GM18873 (cell line): ENCODE data around the gene ZBTB44.
"Not testable (repeated sequence)": the region's sequence is repeated elsewhere in the genome, so short reads cannot be mapped to it uniquely, and the experiment has no call there.

Experiments used
- ATAC-seq: cut with Tn5 transposase; IDR thresholded peaks from one replicate; pipeline ENCODE4 v1.9.1; 2021; ENCODE audit warnings: mild to moderate bottlenecking, moderate library complexity, moderate number of reproducible peaks; ENCODE audit not compliant: unreplicated experiment, low FRiP score

Gene ZBTB44, protein sequence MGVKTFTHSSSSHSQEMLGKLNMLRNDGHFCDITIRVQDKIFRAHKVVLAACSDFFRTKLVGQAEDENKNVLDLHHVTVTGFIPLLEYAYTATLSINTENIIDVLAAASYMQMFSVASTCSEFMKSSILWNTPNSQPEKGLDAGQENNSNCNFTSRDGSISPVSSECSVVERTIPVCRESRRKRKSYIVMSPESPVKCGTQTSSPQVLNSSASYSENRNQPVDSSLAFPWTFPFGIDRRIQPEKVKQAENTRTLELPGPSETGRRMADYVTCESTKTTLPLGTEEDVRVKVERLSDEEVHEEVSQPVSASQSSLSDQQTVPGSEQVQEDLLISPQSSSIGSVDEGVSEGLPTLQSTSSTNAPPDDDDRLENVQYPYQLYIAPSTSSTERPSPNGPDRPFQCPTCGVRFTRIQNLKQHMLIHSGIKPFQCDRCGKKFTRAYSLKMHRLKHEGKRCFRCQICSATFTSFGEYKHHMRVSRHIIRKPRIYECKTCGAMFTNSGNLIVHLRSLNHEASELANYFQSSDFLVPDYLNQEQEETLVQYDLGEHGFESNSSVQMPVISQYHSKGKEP

DNA sequence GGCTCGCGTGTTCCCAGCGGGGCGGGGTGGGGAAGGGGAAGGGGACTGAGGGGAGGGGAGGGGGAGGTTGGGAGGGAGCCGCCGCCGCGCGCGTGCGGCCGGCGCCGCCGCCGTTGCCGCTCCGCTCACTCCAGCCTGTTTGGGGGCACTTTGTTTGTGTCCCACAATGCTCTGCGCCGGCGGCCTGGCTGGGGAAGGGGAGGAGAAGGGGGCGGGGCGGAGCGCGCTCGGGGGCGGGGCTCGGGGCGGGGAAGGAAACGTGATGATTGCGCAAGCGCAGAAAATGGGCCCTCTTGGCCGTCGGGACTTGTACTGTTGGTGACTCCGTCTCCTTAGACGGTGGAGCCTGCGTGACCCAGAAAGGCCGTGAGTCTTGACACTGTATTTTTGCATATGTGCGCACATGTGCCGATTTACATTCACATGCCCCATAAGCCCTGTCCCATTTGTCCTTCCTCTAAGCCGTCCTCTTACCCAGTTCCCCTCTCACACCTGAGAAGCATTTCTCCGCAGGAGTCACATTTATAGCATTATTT is at the start of gene ZBTB44:
Gene ZBTB44 (minus strand): TSS at position 168 of the 536 bp plus-strand sequence. CDS start 53,044 bp downstream, outside the sequence.
- ATAC-seq, result peak; percentile 55

DNA sequence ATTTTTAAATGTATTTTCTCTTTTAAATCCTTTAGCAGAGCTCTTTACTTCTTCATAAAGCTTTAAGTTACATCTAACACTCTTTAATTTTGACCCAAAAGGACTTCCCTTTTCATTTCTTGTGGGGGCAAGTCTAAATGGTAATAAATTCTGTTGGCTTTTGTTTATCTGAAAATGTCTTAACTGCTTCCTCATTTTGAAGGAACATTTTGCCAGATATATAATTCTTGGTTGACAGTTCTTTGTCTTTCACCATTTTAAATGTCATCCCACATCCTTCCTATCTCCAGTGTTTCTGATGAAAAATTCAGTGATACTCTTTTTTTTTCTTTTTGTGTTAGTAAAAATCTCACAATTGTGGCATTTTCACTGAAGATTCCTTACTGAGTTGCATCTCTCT is 44.7 kb upstream of the ZBTB44 start:
- ATAC-seq, result no peak

DNA sequence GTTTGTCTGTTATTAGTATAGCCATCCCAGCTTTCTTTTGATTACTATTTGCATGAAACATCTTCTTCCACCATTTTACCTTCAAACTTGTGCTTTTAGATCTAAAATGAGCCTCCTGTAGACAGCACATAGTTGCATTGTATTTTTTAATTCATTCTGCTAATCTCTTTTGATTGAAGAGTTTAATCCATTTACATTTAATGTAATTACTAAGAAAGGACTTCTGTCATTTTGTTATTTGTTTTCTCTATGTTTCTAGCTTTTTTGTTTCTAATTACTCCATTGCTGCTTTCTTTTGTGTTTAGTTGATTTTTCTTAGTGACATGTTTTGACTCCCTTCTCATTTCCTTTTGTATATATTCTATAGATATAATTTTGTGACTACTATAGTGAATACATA is 43.7 kb upstream of the ZBTB44 start:
- ATAC-seq, result no peak

DNA sequence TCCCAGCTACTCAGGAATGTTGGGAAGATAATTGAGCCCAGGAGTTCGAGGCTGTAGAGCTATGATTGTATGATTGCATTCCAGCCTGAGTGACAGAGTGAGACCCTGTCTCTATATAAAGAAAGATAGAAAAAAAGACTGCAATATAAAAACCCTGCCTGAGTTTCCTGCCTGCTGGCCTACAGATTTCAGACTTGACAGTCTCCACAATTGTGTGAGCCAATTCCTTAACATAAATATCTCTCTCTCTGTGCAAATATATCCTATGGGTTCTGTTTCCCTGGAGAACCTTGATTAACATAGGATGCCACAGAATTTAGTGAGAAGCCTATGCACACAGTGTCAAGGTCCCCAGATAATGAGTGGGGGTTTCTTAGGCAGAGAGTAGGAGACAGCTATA is 32.5 kb upstream of the ZBTB44 start:
- ATAC-seq, result no peak

DNA sequence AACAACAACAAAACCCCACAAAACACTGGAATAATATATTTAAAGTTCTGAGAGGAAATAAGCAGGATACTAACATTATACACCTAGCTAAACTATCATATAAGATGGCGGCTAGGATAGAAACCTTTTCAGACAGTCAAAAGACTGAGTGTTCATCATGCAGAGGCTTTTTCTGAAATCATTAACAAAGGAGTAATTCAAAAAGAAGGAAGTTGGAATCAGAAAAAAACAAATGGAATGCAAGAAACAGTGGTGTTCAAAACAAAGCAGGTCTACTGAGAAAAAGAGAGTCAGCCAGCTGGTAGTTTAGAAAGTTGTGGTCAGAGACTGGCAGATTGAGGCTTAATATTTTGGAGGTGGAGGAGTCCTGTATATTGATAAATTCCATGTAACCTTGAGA is 30.1 kb upstream of the ZBTB44 start:
- ATAC-seq, result no peak

DNA sequence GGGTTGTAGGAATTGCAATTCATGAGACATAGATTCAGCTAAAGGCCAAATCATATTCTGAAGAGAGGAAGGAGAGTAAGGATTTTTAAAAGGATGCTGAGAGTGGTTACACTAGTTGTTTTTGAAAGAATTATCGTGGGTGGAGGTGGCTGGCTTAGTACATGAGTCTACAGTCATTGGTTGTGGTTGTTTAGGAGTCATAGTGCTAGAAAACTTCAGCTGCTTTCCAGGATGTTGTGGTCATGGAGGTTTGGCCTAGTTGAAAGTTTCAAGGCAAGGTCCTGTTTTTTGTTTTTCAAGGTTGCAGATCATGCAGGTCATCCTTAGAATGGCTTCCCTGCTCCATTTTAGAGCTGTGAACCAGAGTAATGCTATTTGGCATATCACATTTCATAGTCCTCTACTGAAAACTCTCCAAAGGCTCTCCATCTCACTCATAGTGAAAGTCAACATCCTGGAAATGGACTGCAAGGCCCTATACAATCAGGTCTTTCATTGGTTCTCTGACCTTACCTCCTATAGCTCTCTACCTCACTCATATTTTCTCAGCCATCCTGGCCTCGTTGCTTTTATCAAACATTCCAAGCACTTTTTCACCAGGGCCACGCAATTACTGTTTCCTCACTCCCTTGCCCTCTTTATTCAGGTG is 26.1 kb upstream of the ZBTB44 start:
- ATAC-seq, result no peak

DNA sequence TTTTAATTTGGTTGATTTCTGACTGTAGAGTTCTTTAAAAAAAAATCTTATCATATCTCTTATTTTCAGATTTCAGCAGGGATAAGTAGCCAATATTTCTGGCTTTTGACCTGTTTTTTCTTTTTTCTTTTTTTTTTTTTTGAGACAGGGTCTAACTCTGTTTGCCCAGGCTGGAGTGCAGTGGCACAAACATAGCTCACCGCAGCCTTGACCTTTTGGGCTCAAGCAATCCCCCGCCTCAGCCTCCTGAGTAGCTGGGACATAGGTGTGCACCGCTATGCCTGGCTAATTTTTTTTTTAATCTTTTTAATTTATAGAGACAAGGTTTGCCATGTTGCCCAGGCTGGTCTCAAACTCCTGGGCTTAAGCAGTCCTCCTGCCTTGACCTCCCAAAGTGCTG is 23.9 kb upstream of the ZBTB44 start:
- no peak for ATAC-seq

DNA sequence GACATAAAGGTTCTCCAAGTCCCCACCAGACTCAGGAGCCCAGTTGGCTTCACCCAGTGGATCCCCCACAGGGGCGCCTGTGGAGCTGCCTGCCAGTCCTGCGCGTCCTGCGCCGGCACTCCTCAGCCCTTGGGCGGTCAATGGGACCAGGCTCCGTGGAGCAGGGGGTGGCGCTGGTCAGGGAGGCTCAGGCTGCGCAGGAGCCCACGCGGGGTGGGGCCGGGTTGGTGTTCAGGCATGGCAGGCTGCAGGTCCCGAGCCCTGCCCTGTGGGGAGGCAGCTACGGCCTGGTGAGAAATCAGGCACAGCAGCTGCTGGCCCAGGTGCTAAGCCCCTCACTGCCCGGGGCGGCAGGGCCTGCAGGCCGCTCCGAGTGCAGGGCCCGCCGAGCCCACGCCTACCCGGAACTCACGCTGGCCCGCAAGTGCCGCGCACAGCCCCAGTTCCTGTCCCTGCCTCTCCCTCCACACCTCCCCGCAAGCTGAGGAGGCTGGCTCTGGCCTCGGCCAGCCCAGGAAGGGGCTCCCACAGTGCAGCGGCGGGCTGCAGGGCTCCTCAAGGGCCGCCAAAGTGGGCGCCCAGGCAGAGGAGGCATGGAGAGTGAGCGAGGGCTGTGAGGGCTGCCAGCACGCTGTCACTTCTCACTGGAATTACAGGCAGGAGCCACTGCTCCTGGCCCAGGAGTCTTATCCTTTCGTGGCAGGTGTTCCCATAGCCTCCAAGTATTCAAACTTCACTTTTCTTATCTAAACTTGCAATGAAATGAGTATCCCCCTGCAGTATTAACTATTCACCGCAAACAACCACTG is 22.8 kb upstream of the ZBTB44 start:
- ATAC-seq, result no peak

DNA sequence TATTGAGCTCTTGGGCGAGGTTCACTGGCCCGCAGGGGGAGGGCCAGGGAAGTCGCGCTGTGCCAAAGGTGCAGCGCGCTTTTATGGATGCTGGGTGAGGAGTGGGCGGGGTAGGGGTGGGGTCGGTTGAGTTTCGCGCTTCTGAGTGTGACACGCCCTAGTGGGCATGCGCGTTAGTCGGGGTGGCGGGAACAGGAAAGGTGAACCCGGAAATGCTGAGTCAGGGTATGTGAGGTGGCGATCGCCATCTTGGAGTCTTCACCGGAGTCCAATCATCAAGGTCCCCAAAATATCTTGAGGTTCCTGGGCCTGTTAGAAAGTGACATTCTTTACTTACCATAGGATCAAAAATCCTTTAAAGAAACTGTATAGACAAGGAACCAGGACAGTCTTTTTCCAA is 16.7 kb upstream of the ZBTB44 start:
- not testable (repeated sequence) for ATAC-seq

DNA sequence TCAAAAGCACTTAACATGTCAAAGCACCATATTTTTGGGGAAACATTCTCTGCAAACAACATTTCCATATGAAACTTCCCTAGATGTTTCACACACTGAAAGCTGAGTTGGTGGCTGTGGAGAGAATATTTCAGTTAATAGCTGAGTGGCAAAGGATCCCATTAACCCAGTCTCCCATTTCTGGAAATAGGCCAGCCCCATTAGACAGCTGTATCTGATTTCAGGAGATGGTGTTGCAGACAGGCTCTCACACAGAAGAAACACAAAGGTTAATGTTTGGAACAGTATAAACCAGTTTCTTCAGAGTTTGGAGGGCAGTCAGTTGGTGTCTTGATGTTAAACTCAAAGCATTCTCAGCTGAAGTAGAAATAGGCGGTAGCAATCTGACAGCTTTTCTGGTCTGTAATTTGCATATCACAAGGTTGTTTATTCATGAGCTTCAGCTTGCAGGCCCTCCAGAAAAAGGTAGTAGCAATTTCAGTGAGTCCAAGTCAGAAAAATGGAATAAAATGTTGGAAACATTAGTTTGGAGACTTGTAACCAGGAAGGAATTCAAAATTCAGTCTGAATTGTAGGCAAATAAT is 15.5 kb upstream of the ZBTB44 start:
- no peak for ATAC-seq

DNA sequence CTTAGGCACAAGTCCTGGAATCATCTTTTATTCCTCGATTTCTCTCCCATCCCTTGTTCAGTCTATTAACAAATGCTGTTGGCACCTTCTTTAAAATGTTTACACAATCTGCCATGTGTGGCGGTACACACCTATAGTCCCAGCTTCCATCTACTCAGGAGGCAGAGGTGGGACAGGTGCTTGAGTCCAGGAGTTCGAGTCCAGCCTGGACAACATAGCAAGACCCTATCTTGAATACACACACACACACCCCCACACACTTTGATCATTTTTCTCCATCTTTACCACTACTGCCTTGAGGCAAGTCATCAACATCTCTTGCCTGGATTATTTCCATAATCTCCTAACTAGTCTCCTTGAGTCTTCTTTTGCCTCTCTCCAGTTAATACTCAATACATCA is 13.7 kb upstream of the ZBTB44 start:
- ATAC-seq, result no peak

DNA sequence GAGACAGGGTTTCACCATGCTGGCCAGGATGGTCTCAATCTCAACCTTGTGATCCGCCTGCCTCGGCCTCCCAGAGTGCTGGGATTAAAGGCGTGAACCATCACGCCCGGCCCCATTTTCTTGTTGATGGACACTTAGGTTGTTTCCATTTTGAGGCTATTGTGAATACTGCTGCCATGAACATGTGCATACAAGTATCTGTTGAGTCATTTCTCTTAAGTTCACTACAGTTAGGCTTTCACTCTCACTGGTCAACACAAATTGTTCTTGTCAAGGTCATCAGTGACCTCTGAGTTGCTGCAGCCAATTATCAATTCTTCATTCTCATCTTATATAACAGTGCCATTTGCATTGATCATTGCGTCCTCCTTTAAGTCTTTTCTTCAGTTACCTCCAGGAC is 13.0 kb upstream of the ZBTB44 start:
- ATAC-seq, result no peak

DNA sequence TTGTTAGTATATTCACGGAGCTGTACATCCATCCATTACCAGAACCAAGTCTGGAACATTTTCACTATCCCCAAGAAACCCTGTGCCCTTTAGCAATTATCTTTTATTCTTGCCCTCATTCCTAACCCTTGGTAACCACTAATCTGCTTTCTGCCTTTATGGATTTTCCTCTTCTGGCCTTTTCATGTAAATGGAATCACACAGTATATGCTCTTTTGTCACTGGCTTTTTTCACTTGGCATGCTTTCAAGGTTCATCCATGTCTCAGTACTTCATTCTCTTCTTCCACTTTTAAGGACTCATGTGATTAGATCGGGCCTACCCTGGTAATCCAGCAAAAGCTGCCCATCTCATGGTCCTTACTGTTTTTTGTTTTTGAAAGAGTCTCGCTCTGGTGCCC is 11.0 kb upstream of the ZBTB44 start:
- ATAC-seq, result no peak

DNA sequence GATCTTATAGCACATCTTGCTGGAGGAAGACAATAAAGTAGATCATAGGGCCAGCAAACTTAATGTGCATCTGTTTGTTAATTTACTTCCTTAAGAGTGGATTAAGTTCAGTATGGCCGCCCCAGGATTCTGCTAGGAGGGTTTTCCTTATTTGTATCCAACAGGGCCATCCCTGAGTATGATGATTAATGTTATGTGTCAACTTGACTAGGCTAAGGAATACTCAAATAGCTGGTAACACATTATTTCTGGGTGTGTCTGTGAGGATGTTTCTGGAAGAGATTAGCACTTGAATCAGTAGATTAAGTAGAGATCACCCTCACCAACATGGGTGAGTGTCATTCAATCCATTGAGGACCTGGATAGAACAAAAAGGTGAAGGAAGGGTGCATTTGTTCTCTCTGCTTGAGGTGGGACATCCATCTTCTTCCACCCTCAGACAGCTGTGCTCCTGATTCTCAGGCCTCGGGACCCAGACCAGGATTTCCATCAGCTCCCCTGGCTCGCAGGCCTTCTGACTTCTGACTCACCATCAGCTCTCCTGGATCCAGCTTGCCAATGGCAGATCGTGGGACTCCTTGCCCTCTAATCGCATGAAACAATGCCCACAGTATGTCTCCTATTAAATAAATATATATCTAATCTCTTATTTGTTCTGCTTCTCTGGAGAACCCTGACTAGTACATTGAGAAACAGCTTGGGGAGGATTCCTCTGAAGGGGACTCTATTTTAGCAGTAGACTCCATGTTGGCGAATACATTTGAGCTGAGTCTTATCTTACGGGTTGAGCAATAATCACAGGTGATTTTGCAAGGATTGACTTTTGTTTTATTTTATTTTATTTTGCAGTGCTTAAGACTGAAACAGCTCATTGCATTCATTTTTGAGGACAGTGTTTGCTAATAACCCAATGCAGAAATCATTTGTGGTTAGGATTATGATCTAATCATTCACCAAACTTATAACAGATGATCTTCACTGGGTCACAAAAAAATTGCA is 9.0 kb upstream of the ZBTB44 start:
- no peak for ATAC-seq

DNA sequence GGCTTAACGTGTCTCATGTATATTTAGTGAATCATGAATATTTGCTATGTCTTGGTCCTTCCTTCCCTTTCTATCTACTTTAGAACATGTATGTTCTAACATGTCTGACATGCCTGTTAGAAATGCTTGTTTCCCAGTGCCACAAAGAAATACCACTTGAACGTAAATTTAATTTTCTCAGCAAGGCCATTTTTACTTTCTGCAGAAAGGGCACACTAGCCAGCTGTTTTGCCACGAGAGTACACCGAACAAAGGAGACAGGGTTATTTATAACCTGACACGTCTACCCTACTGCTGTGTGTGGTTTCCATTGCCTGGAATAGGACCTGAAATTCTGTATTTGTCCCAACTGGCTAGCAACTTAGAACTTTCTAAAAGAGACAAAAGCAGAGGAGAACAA is 7.4 kb upstream of the ZBTB44 start:
- no peak for ATAC-seq

DNA sequence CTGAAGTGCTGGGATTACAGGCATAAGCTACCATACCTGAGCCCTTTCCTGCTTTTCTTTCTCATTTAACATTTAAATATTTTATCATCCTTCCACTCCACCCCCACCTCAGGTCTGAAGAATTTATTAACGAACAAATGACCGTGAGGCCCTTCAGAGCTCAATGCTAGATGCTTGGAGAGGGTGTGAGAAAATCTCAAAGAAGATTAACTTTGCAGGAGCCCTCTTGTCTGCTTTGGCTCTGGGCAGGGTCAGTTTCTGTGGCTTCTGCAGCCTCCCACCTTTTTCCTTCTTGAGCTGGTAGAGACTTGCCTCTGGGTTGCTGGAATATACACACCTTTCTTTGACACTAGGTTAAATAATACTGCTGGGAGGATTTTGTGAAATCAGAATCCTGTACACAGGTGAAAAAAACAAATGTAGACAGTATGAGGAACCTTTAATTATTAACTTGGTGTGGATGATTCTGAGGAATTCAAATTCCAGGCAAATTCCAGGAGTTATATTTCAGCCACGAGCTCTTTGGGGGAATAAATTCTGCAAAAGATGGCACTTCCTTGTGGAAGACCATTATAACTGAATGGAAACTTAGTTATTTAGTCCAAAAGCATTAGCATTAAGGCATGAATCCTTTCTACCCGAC is 3.4 kb upstream of the ZBTB44 start:
- no peak for ATAC-seq

DNA sequence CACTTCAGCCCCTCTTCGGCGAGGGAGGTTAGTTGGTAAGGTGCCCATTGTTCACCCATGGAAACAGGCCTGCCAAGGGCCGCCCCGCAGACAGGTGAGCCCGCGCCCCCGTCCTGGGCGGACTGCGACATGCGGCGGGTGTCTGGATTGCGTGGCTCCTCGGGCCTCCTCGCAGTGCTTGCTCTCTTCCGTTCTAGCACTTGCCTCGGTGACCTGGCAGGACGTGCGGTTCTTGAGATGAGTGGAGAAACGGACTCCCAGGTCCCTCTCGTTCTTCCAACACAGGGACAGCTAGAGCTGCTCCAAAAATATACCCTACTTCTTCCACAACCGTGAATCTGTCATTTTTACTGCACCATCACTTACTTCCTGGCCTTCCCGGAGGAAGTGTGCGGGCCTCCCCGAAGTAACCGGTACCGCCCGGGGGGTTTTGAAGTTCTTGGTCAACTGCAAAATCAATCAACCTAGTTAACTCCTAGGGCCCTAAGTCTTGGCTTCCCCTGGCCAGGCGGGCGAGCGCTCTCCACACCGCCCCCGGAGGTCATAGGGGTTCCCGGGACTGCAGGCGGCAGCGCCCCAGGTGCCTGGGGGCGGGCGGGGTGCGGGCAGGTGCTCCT is 745 bp upstream of the ZBTB44 start:
- ATAC-seq, result peak; percentile 36

DNA sequence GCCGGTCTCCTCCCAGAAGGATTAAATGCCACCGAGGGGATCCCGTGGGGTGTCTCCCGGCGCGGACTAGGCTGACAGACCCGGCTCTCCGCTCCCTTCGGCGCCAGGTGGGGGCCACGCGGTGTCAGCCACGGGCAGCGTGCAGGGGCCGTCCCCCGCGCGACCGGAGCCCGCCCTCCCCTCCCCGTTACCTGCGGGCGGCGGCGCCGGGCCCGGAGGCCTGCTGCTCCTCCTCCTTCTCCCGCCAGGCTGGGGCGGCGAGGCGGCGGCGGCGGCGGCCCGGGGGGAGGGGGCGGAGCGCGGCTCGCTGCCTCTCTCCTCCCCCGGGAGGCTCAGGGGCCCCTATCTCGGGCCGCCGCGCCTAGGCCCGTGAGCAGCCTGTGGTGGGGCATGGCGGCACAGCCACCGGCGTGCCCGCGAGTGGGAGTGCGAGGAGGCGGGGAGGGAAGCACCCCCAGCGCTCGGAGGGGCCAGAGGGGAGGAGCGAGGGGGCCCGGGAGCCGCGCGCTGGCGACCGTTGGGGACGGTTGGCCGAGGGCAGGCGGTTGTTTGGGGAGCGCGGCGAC is 450 bp downstream of the ZBTB44 start:
- peak; percentile 25 for ATAC-seq
